ENCODE measurements around the gene ERRFI1.

Gene ERRFI1

GRCh38 chr1:8010080-8010664 is 15.9 kb downstream of the ERRFI1 start:
- no peak for TF ChIP-seq CTCF (IDR thresholded peaks at IDR 0.05; ENCODE audit: insufficient read depth, low read depth, low read length, missing control alignments)
- no peak for DNase-seq (ENCODE audit: low read depth)

GRCh38 chr1:8009043-8010002 is 16.8 kb downstream of the ERRFI1 start:
- TF ChIP-seq CTCF (IDR thresholded peaks at IDR 0.05; ENCODE audit: insufficient read depth, low read depth, low read length, missing control alignments), result no peak
- no peak for DNase-seq (ENCODE audit: low read depth)
- H3K4me3 ChIP-seq (ENCODE audit: low read depth, low read length), result no peak overlapping the region

More at GRCh38 chr1:8010080-8010664, 15.9 kb downstream of the ERRFI1 start:
- no peak overlapping the region for H3K4me3 ChIP-seq (ENCODE audit: low read depth, low read length)

- no peak for DNase-seq (ENCODE audit: low read depth)
- H3K4me3 ChIP-seq (ENCODE audit: low read depth, low read length), result no peak overlapping the region
- no peak for TF ChIP-seq CTCF (IDR thresholded peaks at IDR 0.05; ENCODE audit: insufficient read depth, low read depth, low read length, missing control alignments)
Observed at GRCh38 chr1:8006037-8006963, 19.8 kb downstream of the ERRFI1 start.

- no peak for TF ChIP-seq CTCF (IDR thresholded peaks at IDR 0.05; ENCODE audit: insufficient read depth, low read depth, low read length, missing control alignments)
- no peak overlapping the region for H3K4me3 ChIP-seq (ENCODE audit: low read depth, low read length)
- DNase-seq (ENCODE audit: low read depth), result no peak
Observed at GRCh38 chr1:8004803-8005573, 21.1 kb downstream of the ERRFI1 start.

GRCh38 chr1:8004113-8004802 is 21.9 kb downstream of the ERRFI1 start:
- no peak for DNase-seq (ENCODE audit: low read depth)
- no peak for TF ChIP-seq CTCF (IDR thresholded peaks at IDR 0.05; ENCODE audit: insufficient read depth, low read depth, low read length, missing control alignments)
- H3K4me3 ChIP-seq (ENCODE audit: low read depth, low read length), result no peak overlapping the region
